ENCODE data around the gene MAPK14.

Gene MAPK14

DNA sequence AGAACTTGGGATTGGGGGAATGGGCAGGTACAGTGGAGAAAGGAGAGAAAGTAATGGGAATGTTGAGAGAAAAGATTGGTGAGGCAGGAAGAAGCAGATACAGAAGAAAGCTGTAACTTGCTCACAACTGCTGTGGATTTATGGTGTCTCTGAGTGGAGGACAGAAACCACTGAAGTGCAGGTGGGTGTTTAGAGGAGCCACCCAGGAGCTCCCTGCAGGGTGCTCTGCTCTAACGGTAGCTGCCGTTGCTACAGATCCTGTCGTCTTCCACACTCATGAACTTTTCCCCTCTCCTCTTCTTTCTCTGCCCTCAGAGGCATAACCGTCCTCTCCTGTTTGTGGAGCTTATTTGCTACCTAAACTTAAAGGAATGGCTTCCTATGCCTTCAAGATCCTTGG, 75.2 kb downstream of the MAPK14 start:
- DNase-seq (ENCODE audit: low read depth), result no peak

DNA sequence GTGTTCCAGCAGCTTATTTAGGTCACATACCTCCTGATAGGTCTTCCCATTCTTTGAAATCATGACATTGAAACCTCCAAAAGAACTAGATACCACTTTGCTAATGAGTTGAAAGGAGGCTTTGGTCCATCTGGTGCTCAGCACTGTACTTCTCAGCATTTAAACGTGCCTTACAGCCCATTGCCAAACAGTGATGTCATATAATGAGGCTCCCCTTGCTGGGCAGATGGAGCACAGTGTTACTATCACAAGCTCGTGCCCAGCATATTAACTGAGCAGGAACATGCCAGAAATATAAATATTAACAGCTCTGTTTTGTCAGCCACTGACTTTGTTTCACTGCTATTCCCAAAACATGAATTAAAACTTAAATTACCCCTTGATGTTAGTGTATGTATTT, 77.2 kb downstream of the MAPK14 start:
- no peak for DNase-seq (ENCODE audit: low read depth)

DNA sequence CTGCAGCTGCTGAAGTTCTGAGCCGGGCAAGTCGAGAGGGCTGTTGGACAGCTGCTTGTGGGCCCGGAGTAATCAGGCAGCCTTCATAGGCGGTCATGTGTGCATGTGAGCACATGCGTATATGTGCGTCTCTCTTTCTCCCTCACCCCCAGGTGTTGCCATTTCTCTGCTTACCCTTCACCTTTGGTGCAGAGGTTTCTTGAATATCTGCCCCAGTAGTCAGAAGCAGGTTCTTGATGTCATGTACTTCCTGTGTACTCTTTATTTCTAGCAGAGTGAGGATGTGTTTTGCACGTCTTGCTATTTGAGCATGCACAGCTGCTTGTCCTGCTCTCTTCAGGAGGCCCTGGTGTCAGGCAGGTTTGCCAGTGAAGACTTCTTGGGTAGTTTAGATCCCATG, 81.5 kb downstream of the MAPK14 start:
- no peak for DNase-seq (ENCODE audit: low read depth)

DNA sequence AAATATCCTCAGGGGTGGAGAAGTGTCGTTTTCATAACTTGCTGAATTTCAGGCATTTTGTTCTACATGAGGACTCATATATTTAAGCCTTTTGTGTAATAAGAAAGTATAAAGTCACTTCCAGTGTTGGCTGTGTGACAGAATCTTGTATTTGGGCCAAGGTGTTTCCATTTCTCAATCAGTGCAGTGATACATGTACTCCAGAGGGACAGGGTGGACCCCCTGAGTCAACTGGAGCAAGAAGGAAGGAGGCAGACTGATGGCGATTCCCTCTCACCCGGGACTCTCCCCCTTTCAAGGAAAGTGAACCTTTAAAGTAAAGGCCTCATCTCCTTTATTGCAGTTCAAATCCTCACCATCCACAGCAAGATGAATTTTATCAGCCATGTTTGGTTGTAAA, 82.4 kb downstream of the MAPK14 start:
- no peak for DNase-seq (ENCODE audit: low read depth)

DNA sequence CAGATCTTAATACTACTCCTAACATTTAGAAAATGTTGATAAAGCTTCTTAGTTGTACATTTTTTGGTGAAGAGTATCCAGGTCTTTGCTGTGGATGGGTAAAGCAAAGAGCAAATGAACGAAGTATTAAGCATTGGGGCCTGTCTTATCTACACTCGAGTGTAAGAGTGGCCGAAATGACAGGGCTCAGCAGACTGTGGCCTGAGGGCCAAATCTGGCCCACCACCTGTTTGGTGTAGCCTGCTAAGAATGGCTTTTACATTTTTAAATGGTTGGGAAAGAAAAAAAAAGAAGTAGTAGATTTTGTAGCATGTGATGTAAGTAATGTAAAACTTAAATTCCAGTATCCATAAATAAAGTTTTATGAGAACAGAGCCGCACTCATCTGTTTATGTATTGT, 83.3 kb downstream of the MAPK14 start:
- no peak for DNase-seq (ENCODE audit: low read depth)

DNA sequence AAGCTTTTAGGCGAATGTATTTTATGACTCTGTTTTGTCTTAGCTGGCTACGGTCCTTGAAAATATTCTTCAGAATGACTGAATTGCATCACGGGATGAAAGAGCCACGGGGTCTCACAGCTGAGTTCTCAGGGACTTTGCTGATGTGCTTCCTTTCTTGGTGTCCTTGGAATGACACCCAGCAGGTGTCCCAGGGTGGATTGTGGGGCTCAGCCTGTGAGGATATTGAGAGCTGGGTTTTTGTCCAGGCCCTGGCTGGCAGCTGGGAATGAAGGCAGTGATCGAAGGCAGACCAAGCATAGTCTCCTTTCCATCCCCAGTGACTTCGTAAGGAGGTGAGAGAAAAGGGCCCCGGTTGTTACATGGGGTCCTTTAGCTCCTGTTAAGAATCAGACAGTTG, 83.9 kb downstream of the MAPK14 start:
- no peak for DNase-seq (ENCODE audit: low read depth)

DNA sequence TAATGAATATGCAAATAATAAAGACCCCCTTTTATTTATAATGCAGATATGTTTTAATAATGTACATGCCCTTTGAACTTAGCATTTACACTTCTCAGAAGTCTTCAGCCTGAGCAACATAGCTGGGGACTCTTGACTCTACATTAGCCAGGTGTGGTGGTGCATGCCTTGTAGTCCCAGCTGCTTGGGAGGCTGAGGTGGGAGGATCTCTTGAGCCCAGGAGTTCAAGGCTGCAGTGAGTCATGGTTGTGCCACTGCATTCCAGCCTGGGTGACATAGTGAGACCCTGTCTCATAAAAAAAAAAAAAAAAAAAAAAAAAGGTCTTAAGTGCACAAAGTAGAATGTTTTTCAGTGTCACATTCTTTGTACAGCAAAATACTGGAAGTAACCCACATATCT, 85.4 kb downstream of the MAPK14 start:
- no peak for DNase-seq (ENCODE audit: low read depth)

DNA sequence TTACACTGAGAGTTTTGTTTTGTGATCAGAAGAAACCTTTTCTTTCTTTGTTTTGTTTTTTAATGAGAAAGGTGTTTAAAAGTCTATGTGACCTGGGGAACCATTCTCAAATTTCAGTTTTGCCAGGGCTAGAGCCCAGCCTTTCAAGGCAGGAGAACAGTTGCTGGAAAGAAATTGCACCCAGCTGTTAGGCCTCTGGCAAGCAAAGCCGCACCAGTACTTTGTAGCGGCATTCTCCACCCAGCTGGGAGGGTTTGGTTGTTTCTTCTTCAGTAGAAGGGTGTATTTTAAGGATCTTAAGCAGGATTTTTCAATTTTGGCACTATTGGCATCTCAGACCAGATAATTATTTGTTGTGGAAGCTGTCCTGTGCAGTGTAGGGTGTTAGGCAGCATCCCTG, 86.1 kb downstream of the MAPK14 start:
- no peak for DNase-seq (ENCODE audit: low read depth)

DNA sequence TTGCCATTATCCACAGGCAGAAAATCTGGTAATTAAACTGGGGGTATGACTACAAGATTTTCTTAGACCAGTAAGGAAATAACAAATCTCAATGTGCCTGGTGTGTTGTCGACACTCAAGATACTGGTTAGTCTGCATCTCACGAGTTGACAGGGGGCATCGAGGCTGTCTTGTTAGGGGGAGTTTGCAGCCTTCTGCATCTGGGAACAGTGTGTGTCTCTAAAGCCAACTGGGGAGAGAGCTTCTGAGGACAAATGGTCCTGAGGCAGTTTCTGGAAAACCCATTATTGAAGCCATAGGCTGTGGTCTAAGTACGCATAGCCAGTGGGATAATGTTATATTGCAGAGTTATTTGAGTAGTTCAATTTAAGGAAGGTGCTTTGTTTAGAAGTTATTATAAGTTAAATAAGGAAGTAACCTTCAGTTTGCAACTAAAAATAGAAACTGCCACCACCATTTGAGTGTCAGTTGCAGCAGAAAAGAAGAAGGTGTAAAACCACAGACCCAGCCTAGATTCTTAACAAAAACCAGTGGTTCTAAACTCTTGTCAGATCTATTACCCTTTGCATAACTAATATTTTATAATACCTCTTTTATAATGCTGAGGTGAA, 87.3 kb downstream of the MAPK14 start:
- DNase-seq (ENCODE audit: low read depth), result no peak

DNA sequence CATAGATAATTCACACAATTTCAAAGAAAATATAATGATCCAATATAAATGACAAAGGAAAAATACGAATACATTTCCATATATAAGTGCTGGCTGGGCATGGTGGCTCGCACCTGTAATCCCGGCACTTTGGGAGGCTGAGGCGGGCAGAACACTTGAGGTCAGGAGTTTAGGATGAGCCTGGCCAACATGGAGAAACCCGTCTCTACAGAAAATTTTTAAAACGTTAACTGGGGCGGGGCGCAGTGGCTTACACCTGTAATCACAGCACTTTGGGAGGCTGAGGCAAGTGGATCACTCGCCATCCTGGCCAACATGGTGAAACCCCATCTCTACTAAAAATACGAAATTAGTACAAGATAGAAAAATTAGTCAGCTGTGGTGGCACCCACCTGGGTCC, 87.8 kb downstream of the MAPK14 start:
- no peak for DNase-seq (ENCODE audit: low read depth)

DNA sequence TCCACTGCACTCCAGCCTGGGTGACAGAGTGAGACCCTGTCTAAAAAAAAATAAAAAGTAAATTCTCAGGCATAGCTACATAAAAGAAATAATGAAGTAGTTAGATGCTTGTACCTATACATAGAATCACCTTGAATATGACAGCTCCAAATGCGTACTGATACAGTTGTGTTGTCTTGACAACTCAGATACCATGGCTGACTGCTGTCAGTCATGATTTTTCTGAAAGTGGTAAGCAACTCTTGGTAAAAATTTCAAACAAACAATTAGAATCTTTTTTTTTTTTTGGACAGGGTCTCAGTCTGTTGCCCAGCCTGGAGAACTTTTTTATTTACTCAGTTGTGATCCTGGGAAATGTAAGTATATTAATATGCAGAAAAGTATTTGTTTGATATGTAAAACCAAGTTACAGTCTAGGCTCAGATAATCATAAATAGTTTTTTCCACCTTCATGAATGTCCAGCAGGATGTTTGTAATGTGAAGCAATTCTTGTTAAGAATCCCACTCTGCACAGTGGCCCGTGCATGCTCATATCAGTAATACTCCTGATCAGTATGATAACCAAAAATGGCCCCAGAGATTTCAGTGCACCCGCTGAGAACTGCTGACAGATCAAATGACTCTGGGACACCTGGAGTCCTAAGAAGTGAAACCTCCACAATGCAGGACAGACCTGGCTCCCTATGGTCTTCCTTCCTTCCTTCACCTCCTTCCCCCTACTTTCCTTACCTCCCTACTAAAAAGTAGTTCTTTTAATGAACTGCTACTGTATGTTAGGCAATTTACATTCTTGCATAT, 88.7 kb downstream of the MAPK14 start:
- DNase-seq (ENCODE audit: low read depth), result no peak

DNA sequence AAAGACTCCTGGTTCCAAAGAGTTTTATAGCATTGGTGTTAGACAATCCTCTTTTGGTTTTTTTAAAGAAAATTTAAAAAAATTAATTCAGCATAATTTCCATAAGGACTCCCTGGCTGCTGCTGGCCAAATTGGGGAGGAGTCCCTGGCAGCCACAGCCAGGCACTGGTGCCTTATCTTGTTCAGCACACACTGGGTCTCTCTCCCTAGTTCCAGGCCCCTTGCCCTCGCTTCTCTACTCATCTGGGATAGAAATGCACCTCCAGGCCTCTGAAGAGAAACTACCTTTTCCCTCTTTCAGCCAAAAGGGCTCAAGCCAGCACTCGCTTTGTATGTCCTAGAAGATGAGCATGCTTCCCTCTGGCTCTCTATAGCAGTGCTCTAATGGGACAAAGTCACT, 89.3 kb downstream of the MAPK14 start:
- no peak for DNase-seq (ENCODE audit: low read depth)

DNA sequence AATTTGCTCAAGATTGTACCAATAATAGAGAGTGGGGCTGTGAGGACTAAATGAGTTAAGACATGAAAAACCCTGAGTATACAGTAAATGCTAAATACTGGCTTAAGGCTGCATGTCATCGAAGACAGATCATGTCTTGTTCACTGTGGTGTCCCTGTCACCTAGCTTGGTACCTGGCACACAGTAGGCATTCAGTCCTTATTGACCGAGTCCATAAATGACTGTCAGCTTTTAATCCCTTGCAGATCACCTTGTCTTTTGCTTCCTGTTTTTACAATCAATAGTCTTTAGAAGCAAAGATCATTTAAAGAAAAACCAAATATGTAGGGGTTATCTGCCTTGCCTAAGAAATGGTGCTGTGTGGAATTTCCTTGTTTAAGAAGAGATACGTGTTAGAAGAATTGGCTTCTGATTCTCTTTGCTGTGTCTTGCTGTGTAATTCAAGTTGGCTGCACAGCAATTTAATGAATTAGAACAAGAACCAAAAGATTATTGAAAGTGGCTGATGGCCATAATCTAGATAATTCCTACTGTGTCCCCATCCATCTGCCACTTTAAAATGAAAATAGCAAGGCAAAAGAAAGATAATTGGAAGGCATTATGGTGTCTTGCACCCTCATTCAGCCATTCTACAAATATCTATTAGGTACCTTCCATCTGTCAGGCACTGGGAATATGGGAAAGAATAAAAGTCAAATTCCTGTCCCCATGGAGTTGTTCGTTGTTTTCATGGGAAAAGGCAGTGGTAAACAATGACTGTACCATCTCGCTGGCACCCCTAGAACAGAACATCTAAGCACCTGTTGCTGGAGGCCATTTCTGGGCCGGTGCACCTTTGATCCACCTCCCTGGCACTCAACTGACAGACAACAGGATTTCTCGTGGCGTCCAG, 90.3 kb downstream of the MAPK14 start:
- DNase-seq (ENCODE audit: low read depth), result no peak

DNA sequence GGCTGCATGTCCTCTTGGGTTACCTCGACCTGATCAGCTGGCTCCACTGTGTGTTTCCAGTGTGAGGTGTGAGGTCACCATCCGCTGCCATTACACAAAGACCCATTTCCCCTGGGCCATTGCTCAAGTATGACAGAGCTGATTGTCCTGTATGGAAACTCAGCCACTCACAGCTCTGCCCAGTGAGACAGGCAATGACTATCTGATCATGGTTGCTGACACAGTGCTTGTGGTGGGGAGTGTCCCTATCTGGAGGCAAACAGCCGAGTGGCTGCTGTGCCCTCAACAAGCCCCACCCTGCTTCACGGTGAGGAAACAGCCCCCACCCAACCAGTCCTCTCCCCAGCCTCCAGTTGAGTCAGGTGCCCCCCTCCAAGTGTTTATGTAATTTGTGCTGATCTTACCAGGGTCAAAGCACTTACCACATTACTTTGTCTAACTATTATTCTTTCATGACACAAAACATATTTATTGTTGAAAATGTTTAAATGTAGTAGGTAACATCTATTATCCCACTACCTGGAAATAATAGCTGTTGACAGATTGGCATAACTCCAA, 91.0 kb downstream of the MAPK14 start:
- no peak for DNase-seq (ENCODE audit: low read depth)

DNA sequence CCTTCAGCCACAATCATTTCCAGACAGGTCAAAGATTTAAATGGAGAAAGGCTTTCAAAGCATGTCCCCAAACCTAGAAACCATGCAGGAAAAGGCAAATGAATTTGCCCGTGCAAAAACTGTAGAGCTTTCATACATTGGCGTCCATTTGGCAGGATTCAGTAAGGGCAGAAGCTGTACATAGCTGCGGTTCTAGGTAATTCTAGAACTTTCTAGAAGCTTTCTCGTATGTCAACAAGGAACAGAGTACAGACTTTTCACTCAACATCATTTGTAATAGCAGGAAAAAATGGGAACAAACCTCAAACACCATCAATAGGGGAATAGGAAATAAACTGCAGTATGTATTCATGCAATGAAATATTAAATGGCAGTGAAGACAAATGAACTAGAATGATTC, 91.6 kb downstream of the MAPK14 start:
- DNase-seq (ENCODE audit: low read depth), result no peak

DNA sequence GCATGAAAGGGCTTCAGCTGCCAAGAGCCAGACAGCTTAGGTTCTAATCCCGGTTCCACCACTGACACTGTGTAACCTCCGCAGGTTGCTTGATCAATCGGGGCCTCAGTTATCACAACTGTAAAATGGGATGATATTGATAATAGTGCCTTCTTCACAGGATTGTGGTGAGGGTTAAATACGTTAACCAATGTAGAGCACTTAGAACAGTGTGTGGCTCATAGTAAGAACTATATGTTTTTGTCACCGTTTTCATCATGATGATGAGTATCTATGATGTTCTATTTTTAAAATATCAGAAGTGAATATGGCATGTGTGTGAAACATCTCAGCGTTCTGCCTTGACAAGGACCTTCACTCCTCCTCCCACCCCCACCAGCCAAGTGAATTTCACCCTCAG, 92.4 kb downstream of the MAPK14 start:
- DNase-seq (ENCODE audit: low read depth), result no peak

DNA sequence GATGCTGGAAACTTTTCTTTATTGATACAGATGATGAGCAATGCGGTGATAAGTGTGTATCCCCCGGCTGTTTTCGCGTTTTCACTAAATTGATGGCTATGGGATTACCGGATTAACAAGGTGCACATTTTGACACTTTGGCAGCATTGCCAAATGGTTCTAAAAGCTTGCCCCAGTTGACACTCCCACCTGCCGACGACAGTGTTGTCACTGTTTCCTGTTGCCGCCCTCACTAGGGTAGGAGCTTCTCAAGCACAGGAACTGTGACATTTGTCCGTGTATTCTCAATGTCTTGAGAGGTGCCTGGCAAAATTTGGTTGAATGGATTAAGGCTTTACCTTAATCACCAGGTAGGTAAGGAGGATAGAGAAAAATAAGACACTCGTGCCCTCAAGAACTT, 92.9 kb downstream of the MAPK14 start:
- no peak for DNase-seq (ENCODE audit: low read depth)

DNA sequence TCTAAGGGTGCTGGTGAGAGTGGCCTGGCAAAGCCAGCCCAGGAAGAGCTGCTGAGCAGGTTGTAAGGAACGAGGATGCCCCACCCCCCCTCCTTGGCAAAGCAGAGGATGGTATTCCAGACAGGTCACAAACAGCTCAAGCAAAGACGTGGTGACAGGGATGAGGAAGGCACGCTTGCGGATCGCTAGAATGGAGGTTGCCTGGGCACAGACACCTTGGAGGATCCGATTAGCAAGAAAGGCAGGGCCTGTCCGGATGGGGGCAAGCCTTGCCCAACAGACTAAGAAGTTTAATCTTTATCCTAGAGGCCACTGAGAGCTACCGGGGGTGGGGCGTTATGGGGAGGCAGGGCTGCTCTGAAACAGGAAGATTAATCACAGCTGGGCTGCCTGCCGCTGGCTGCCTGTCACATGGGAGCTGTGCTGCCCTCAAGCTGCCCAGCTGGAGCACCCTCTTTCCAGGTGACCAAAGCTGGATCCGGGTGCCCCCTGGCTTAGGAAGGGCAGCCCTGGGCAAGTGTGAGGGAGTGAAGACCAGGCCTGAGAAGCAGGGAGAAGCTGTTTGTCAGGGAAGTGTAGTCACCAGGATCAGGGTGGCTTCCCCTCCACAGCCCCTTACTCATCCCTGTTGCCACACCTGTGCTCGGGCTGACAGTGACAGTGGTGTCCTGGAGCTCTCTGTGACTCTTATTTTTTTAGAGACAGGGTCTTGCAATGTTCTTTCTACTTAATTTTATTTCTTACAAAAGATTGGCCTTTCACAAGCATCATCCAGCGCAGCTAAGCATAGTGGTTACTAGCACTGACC, 93.6 kb downstream of the MAPK14 start:
- DNase-seq (ENCODE audit: low read depth), result no peak

DNA sequence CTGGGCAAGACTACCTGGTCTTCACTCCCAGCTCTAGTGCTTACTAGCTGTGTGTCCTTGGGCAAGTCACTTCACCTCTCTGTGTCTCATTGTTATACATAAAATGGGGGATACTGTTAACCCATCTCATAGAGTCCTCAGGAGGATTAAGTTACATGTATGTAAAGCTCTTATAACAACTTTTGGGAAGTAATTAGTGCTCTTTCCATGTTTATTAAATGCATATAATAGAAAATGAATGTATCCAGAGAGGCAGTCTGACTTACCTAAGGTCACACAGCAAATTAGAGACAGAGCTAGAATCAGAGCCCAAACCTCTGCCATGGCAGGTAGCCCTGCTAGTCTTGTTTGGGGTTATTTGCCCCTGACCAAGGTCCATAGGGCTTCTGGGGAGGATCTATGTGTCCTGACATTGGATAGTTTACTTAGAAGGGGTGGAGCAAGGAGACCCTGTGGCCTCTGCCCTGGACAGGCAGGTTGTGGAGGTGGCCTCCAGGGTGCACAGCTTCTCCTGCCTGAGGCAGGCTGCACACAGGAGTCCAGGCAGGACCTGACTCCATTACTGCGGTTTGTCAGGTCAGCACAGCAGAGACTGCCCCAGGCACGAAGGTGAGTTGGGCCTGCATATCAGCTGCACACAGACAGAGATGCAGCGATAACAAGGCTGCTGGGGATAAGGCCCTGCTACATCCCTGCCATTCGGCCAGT, 94.3 kb downstream of the MAPK14 start:
- DNase-seq (ENCODE audit: low read depth), result no peak

DNA sequence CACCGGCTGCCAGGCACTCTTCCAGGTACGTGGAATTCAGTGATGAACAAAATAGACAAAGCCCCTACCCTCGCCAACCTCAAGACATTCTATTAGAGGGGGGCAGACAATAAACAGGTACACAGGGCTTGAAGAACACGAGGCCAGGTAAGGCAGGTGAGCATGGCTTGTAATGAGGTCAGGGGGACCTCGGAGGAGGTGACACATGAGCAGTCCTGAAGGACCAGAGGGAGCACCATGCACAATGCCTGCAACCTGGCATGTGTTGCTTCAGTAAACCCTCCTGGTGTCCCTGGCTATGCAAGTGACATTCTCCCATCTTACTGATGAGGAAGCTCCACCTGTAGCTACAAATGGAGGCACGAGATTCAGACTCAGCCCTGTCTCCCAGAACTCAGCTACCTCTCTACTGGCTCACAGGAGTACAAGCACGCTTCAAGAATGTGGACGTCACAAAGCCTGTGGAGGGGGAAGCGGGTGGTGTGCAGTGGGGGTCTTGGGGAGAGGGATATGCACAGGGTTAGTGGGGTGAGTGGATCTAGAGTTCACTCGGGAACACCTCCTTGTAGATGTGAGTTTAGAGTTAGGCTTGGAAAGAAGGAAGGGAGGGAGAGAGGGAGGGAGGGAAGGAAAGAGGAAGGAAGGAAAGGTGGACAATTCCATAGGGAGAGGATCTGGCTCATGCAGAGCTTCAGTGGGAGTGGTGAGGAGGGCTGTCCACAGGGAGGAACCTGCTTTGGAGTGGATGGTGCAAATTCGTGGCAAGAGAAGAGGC, 95.1 kb downstream of the MAPK14 start:
- no peak for DNase-seq (ENCODE audit: low read depth)

Measured in HS-5 (cell line).